Neural cell (in vitro differentiated cells): Measurements from ENCODE around the gene KCNJ6.

Experiments used
- CTCF ChIP-seq: fragments of 450-650 bp; IDR thresholded peaks from 2 replicates; pipeline ENCODE4 v1.5.1; 2014; ENCODE audit warnings: antibody characterized with exemption, mild to moderate bottlenecking, moderate library complexity; ENCODE audit not compliant: poor library complexity, severe bottlenecking
- EZH2 ChIP-seq: fragments of 200-600, 300-800 bp; shearing (Covaris generic), sonication (generic); IDR thresholded peaks from 2 replicates; pipeline ENCODE4 v1.6.1; 2014; ENCODE audit warnings: antibody characterized with exemption, low read length, borderline replicate concordance, mild to moderate bottlenecking; ENCODE audit not compliant: insufficient read depth, poor library complexity, severe bottlenecking
- REST ChIP-seq: IDR thresholded peaks from 2 replicates; pipeline ENCODE4 v1.6.1; 2012; ENCODE audit warnings: borderline replicate concordance

GRCh38 chr21:37769656-37770055 is 146.6 kb downstream of the KCNJ6 start:
- TF ChIP-seq CTCF (no peak), EZH2 (no peak), REST (no peak)
